Measurements from ENCODE around the gene PARL. TPM values are rescaled to one million over a fixed set of nuclear protein-coding genes. Genes with fewer than 3 reads are reported as not detected.

PARL gene
- total RNA-seq, 4 donors from 2014 or later = 7.4 to 69.9 (median 22.5) TPM

DNA sequence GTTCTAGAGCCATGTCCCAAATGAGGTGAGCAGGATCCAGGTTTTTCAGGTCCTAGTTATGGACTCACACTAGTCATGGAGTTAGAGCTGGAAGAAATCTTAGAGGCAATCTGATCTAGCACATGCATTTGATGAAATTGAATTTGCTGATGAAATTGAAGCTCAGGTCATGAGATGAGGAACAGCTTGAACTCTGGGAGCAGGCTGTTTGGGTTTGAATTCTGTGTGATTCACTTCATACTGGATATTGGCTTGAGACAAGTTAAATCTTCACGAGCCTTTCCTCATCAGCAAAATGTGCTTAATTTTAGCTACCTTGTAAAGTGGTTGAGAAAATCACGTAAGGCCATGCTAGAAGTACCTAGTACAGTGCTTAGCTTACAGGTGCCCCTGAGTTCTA is 33.5 kb upstream of the PARL start:
- intact Hi-C loops (cut with DNase I; ENCODE audit: low total_unique reads) = no loop called here
- no peak for DNase-seq
- no peak for TF ChIP-seq POLR2A (IDR thresholded peaks at IDR 0.05)
- TF ChIP-seq, protein P1, sequence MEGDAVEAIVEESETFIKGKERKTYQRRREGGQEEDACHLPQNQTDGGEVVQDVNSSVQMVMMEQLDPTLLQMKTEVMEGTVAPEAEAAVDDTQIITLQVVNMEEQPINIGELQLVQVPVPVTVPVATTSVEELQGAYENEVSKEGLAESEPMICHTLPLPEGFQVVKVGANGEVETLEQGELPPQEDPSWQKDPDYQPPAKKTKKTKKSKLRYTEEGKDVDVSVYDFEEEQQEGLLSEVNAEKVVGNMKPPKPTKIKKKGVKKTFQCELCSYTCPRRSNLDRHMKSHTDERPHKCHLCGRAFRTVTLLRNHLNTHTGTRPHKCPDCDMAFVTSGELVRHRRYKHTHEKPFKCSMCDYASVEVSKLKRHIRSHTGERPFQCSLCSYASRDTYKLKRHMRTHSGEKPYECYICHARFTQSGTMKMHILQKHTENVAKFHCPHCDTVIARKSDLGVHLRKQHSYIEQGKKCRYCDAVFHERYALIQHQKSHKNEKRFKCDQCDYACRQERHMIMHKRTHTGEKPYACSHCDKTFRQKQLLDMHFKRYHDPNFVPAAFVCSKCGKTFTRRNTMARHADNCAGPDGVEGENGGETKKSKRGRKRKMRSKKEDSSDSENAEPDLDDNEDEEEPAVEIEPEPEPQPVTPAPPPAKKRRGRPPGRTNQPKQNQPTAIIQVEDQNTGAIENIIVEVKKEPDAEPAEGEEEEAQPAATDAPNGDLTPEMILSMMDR (IDR thresholded peaks at IDR 0.05) = no peak
- no peak overlapping the region for H3K27ac ChIP-seq
- H3K9me3 ChIP-seq = no peaks in the 10 kb centered on the region
- no peaks in the 10 kb centered on the region for H3K36me3 ChIP-seq
- no peaks in the 10 kb centered on the region for H3K27me3 ChIP-seq
- no peak overlapping the region for H3K4me3 ChIP-seq
- no peaks in the 10 kb centered on the region for H3K4me1 ChIP-seq

DNA sequence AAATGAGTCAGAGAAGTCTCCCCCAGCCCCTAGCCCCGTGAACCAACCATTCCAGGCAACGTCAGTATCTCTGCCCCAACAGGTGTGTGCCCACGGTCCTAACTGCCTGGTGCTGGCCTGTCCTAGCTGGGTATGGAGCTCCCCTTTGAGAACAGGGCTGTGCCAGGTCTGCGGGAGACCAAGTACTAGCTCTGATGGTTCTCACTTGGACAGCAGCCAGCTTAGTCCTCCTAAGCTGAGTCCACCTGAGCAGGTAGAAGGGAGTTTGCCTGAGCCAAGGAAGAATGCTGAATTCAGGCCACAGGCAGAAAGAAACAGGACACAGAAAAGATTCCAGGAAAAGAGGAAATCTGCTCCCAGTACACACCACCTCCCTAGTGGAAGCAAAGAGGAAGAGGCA is 33.1 kb upstream of the PARL start:
- H3K27ac ChIP-seq = no peak overlapping the region
- no peaks in the 10 kb centered on the region for H3K36me3 ChIP-seq
- no peak for DNase-seq
- intact Hi-C loops (cut with DNase I; ENCODE audit: low total_unique reads) = no loop called here
- TF ChIP-seq POLR2A (IDR thresholded peaks at IDR 0.05) = no peak
- TF ChIP-seq, protein P1 (IDR thresholded peaks at IDR 0.05) = no peak
- no peaks in the 10 kb centered on the region for H3K9me3 ChIP-seq
- no peaks in the 10 kb centered on the region for H3K4me1 ChIP-seq
- no peaks in the 10 kb centered on the region for H3K27me3 ChIP-seq
- H3K4me3 ChIP-seq = no peak overlapping the region

DNA sequence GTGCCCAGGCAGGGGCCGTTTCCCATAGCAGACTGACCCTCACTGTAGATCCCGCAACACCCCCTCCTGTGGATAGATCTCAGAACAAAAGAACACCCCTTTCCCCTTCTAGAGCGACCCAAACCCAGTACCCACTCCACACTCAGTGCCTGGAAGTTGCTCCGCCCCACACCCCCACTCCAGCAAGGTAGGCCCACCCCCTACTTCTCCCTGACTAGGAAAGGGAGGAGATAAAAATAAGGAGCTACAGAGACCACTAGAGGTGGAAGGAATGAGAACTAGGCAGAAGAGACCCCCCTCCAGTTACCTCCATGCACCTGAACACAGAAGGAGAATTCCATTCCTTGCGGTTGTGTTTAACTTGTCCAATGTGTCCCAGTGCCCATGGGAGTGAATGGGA is 30.2 kb upstream of the PARL start:
- Histone ChIP-seq H3K27me3 (no peaks in the 10 kb centered on the region), H3K9me3 (no peaks in the 10 kb centered on the region)
- DNase-seq = no peak

DNA sequence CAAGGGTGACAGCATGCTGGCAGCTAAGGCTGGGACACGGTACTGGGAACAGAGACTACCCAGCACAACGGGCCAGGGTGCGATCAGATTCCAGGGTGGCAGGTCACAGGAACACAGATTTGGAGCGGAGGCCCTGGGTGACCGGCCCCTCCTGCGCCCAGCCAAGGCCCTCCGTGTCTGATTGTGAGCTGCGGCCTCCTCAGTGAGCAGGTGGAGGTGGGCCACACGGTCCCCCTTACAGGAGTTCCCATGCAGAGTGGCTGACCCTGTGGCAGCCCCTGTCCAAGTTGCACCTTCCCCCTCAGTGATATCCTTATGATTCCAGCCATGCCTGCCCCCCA is 28.9 kb upstream of the PARL start:
- Histone ChIP-seq H3K4me3 (no peak overlapping the region), H3K27ac (no peak overlapping the region), H3K27me3 (no peaks in the 10 kb centered on the region), H3K36me3 (no peaks in the 10 kb centered on the region), H3K9me3 (no peaks in the 10 kb centered on the region), H3K4me1 (no peaks in the 10 kb centered on the region)
- TF ChIP-seq POLR2A (IDR thresholded peaks at IDR 0.05) = no peak
- TF ChIP-seq, protein P1 (IDR thresholded peaks at IDR 0.05) = no peak
- intact Hi-C loops (cut with DNase I; ENCODE audit: low total_unique reads) = no loop called here
- no peak for DNase-seq

More for the DNA sequence above, 30.2 kb upstream of the PARL start:
- intact Hi-C loops (cut with DNase I; ENCODE audit: low total_unique reads) = no loop called here
- Histone ChIP-seq H3K27ac (no peak overlapping the region), H3K4me1 (no peaks in the 10 kb centered on the region), H3K36me3 (no peaks in the 10 kb centered on the region), H3K4me3 (no peak overlapping the region)
- TF ChIP-seq, protein P1 (IDR thresholded peaks at IDR 0.05) = no peak
- no peak for TF ChIP-seq POLR2A (IDR thresholded peaks at IDR 0.05)

DNA sequence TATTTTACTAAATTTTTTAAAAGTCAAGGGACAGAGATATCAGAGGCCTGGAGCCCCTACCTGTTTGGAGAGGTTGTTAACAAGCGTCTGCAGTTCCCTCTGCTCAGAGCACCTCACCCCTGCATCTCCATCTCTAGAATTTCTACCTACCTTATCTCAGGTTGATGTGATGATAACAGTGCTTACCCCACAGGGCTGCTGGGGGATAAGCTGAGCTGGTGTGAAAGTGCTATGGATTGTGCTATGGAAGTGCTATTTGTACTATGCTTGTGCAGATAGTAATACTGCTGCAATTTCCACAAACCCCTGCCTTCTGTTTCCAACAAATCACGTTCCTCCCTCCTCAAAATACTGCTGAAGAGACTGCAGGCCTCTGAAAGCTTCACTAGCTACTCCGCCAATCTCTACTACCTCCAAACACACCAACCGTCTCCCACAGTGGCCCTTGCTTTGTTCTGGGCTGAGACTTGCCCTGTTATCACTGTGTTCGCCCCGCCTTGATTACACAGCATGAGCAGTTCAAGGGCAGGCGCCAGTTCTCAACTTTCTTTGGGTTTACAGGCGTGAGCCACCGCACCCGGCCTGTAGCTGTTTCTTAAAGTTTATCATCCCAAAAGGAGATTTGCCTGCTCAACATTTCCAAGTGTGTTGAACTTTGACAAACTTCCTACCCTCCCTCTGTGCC is 28.4 kb upstream of the PARL start:
- Histone ChIP-seq H3K36me3 (no peaks in the 10 kb centered on the region), H3K4me3 (no peak overlapping the region), H3K4me1 (no peaks in the 10 kb centered on the region), H3K27ac (no peak overlapping the region), H3K9me3 (no peaks in the 10 kb centered on the region), H3K27me3 (no peaks in the 10 kb centered on the region)
- DNase-seq = no peak
- intact Hi-C loops (cut with DNase I; ENCODE audit: low total_unique reads) = no loop called here
- TF ChIP-seq POLR2A (IDR thresholded peaks at IDR 0.05) = no peak
- TF ChIP-seq, protein P1 (IDR thresholded peaks at IDR 0.05) = no peak

Measured in uterus (tissue), 4 donors.